Limb (tissue), 2 donors: ENCODE data around the gene SIRT2.

Source experiments
- DNase-seq, 2 donors: peaks; one replicate each; pipeline ENCODE4 v3.0.0-alpha.2; 2016; ENCODE audit errors: extremely low spot score in 2 of 2

The SIRT2 gene

DNA sequence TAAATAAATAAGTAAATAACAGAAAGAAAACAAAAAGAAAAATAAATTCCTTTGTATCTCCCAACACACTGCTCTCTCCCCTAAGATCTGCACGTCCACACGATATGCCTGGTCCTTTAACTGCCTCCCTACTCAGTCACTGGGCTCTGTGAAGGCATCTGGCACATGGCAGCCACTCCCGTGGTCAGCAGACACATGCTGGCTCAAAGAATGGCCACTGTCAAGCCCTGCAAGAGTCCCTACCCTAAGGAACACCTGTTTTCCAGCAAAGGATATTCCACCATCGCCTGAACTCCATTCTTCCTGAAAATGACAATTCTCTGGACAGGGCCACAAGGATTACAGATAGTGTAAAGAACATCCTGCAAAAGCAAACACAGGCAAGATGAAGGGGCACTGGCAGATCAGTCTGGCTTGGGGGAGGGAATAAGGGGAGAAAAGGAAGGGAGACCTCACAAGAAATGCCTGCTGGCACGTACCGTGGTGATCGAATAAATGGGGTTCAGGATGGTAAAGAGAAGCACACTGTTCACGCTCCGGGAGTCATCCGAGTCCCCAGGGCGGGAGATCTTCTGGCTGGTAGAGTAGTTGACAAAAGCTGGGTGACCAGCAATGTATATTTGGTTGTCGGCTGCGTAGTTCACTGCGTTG lies 53.9 kb downstream of the SIRT2 start:
- DNase-seq = no peak

GRCh38 chr19:38844093-38844686 lies 55.2 kb downstream of the SIRT2 start:
- no peak for DNase-seq

DNA sequence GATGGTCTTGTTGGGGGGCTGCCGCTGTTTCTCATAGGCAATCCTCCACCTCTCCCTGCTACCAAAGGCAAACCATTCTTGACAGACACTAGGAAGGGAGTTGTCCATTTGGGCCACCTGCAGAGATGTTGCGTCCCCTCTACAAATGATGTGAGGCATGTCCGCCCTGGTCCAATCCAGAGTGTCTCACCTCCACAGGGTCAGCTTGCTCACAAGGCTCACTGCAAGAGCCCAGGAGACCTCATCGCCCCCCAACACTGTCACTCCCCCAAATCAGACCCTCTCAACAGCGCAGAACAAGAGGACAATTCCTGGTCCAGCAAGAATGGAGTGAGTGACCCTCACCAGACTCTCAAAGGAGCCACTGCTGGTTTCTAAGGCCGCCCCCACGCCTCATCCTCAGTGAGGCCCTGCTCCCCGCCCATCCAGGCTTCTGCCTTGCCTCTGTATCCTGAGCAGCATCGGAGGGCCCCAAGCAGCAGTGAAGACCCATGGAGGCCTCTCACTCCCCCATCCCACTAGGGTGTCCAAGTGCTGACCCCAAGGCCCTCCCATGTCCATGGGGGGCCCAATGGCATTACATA lies 56.2 kb downstream of the SIRT2 start:
- DNase-seq = no peak

GRCh38 chr19:38842439-38843174 lies 56.8 kb downstream of the SIRT2 start:
- no peak for DNase-seq

DNA sequence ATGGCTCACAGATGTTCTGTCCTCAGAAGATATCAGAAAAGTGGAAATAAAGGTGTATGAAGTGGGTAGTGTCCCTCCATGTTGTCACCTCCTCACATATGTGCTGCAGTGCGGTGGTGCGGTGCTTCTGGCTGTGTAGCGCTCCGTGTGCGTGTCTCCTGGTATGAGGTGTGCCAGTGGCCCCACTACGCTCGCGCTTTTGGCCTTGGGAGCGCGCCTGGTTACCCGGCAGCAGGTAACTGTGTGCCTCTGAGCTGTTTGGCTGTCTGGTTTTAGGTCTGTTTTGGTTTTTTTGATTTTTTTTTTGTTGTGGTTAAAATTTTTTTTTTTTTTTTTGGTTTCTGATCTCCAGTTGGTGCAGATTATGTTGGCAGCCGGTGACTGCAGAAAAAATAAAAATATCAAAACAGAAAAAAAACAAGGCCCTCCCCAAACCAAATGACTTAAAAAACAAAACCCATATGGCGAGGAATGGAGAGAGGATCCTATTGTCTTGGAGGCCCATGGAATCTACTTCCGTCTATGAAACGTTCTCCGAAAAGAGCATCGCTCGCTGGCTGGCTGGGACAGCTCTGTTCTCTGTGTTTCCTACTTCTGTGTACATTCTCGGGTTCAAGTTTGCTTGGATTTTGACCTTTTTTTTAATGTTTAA lies 57.5 kb downstream of the SIRT2 start:
- DNase-seq = no peak

DNA sequence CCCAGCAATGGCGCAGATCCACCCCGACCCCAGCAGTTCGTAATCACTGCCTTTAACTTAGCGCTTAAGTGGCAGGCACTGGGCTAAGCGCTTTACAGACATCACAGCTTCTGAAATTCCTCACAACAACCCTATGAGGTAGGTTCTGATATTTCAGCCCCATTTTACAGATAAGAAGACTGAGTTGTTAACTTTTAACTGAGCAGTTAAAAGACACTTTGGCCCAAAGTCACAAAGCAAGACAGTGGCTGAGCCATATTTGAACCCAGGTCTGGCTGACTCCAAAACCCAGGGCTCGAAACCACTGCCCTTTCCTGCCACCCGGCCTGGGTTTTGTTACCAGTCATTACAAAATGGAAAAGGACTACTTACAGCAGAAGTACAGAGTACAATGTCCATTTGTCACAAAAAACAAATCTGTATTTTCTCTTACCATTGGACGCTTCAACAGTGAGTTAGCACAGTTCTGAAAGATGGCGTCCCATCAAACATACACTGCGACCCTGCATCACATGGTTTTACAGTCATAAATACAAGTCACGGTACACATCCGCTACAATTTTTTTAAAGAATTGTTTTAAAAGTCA lies 58.1 kb downstream of the SIRT2 start:
- DNase-seq = no peak

GRCh38 chr19:38840583-38840968 lies 58.8 kb downstream of the SIRT2 start:
- DNase-seq = no peak

GRCh38 chr19:38839816-38840582 lies 59.4 kb downstream of the SIRT2 start:
- DNase-seq = no peak

- no peak for DNase-seq
Measured at GRCh38 chr19:38838986-38839761, 60.2 kb downstream of the SIRT2 start.

- DNase-seq = no peak
Measured at GRCh38 chr19:38838208-38838985, 61.0 kb downstream of the SIRT2 start.

DNA sequence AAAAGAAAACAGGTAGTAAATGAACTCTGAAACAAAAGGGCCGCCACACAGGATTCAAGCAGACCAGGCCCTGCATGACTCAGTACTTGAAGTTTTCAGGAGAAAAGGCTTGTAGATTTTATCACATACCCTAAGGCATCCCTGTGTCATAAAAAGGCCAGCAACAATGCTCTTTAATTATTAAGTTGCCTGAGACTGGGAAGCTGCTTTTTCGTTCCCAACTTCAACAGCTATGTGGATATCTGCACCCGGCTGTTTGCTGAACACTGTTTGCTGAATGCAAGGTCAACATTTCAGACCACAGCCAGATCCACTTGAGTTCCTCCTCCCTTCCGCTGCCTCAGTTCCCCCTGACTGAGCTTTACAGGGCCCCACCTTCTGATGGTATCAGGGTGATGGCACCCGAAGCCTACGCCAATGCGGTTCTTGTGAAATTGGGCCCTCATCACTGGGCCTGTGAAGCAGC lies 61.7 kb downstream of the SIRT2 start:
- DNase-seq = no peak

- no peak for DNase-seq
Measured at GRCh38 chr19:38836983-38837626, 62.3 kb downstream of the SIRT2 start.

- DNase-seq = no peak
Measured at GRCh38 chr19:38836159-38836982, 63.0 kb downstream of the SIRT2 start.

GRCh38 chr19:38834590-38834989 lies 64.8 kb downstream of the SIRT2 start:
- no peak for DNase-seq

- no peak for DNase-seq
Measured at GRCh38 chr19:38834104-38834490, 65.3 kb downstream of the SIRT2 start.

DNA sequence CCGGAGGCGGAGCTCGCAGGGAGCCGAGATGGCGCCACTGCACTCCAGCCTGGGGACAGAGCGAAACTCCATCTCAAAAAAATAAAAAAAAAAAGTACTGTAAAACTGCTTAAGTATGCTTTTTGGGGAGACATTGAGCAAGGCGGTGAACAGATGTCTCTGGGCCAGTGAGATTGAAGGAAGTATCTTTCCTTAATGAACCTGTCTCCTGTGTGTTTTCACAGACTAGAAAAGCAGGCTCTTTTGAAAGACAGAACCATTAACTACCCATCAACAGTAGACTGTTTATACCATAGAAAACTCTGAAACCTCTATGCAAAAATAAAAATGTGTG lies 66.4 kb downstream of the SIRT2 start:
- DNase-seq = no peak

GRCh38 chr19:38831142-38831605 lies 68.2 kb downstream of the SIRT2 start:
- DNase-seq = peak in 1 of 2 donors; percentile 62
